Panc1 (cell line): ENCODE results near the gene CDH23.

Experiments
- CTCF ChIP-seq: fragments of 450-650 bp; IDR thresholded peaks from 2 replicates; pipeline ENCODE4 v1.5.1; 2017; ENCODE audit warnings: mild to moderate bottlenecking
- POLR2AphosphoS5 ChIP-seq: IDR thresholded peaks from 2 replicates; pipeline ENCODE4 v1.6.1; 2012; ENCODE audit warnings: mild to moderate bottlenecking, low read depth, low read length, moderate library complexity
- SIN3A ChIP-seq: IDR thresholded peaks from 2 replicates; pipeline ENCODE4 v1.6.1; 2012; ENCODE audit warnings: low read depth, mild to moderate bottlenecking, low read length, moderate library complexity, borderline replicate concordance; ENCODE audit not compliant: insufficient read depth

GRCh38 chr10:71744897-71745663, 348.4 kb downstream of the CDH23 start:
- TF ChIP-seq CTCF (no peak), POLR2AphosphoS5 (no peak), SIN3A (no peak)
